ENCODE measurements around the gene AAGAB.
"Not testable (repeated sequence)": the region's sequence is repeated elsewhere in the genome, so short reads cannot be mapped to it uniquely, and the experiment has no call there.

GRCh38 chr15:67258412-67258811 lies 4.0 kb upstream of the AAGAB start:
- not testable (repeated sequence) for TF ChIP-seq POLR2A, CTCF, POLR2AphosphoS5, EP300 (IDR thresholded peaks at IDR 0.05)

Data from stomach (tissue), 4 donors.